Mucosa of gallbladder (tissue), 1 donor: ENCODE measurements around the gene ALKAL2. TPM values are rescaled to one million over a fixed set of nuclear protein-coding genes. Genes with fewer than 3 reads are reported as not detected.
A peak's percentile ranks its signal among the peaks of the same experiment; 100 is the strongest.

Experiments
- DNase-seq: peaks from one replicate; pipeline ENCODE4 v3.0.0-alpha.2; 2020; ENCODE audit warnings: low spot score
- total RNA-seq: library from RNA; stranded (reverse); gene quantifications from one replicate; pipeline ENCODE4 v1.2.1, GENCODE V29; 2021
- donor health status: DM: no; HTN: no; CAD: no.

ALKAL2 gene
- total RNA-seq, 1 donor from 2014 or later: 69.5 TPM

DNA sequence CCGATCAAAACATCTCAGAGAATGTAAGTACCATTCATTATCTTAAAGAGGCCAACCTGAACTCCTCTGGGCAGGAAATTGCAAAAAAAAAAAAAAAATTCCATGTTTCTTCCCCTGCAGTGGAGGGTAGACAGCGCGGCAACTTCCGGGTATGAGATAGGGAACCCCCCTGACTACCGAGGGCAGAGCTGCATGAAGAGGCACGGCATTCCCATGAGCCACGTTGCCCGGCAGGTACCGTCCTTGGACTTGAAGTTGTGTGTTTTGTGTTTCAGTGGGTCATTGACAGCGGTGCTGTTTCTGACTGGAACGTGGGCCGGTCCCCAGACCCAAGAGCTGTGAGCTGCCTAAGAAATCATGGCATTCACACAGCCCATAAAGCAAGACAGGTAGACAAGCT is 16.0 kb downstream of the ALKAL2 start:
- DNase-seq: no peak

DNA sequence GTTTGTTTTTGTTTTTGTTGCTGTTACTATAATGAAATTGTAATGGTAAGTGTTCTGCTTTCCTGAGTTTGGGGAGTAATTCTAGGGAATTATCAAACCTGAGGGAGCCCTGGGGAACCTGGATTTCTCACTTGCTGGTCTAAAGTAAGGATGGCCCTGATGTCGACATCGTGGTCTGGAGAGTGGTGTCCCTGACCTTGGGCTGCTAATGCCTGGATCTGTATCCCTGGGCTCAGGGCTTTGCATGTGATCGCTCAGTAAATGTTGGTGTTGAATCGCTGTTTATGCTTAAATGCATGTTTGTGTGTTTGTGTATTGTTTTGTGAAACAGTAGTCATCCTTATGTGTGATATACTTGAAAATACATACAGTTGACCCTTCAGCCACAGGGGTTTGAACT is 17.0 kb downstream of the ALKAL2 start:
- no peak for DNase-seq

DNA sequence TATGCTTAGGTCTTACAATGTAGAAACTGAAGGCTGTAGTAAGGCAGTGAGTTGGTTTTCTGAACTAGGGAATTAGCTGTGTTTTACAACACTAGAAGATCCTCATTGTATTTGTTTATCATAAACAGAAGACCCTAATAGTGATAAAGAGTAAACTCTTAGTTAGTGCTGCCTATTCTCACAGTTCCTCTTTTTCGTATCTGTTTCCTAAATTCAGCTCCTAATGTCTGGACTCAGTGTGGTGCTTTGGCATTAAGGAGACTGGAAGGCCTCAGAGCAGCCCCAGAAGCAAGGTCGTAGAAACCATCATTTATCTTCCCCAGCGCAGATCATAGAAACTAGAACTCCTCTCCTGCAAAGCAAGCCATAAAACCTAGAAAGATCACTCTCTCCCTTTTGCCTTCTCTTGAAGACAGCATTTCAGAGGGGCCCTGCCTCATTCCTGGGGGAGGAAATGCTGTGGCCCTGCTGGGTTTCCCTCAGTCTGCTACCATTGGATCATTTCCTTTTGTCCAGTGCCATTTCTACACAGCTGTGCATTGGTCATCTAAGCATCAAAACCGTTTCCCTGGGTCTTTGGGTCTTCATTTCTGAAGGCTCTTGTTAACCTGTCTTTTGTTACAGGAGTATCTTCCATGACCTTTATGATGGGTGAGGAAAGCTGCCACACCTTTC is 18.4 kb downstream of the ALKAL2 start:
- no peak for DNase-seq

DNA sequence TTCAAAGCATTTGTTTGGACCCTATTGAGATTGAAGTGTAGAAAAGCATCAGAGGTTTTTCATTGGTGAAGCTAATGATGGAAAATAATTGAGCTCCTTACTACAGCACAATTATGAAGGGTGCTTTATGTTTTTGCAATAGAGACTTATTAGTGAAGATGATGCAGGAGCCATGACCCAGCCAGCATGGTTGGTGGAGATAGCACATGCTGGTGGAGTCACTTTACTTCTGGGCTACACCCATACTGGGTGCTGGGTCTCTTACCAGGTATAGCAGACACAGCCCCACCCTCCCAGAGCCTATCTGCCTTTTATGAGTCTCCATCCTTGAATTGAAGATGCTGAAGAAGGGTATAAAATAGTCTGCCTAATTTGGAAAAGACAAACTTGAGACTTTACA is 19.6 kb downstream of the ALKAL2 start:
- DNase-seq: no peak

DNA sequence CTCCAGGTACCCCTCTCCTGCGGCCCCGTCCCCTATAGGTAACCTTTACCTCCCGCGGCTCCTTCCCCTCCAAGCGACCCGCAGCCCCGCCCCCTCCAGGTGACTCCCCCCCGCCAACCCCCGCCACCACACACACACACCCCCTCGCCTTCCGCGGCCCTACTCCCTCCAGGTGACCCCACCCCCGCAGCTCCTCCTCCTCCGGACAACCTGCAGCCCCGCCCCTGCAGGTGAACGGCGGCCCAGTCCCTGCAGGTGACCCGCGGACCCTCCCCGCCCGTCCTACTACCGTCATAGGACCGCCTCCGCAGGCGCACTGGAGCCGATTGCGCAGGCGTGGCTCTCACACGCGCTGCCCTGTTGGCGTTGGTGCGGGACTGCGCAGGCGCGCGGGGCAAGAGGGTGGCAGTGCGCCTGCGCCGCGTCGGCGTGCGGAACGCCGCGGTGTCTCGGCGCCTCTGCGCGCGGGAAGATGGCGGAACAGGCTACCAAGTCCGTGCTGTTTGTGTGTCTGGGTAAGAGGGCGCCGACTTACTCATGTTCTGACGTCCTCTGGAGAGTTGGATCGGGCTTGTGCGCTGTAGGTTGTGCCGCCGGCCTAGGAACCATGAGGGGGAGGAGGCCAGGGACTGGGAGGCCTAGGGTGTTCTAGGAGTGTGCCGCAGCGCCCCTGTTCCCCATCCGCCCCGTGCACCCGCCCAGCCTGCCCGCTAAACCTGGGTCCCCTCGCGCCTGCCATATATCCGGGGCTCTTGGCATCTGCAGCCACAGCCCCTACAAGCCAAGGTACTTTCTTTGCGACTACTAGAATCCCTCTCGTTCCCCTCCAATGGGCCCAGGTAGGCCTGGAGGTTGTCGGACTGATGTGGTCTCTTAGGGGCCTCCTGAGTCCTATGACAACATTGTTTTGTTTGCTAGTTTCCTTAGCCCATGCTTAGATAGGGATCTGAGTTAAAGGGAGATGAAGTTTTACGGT is 23.1 kb downstream of the ALKAL2 start, which contains the start of gene ACP1:
Gene ACP1, plus strand, starts transcription at position 455 of the 976 bp plus-strand sequence. Its CDS starts 18 bp downstream, at position 473.
- peak; percentile 97 for DNase-seq

DNA sequence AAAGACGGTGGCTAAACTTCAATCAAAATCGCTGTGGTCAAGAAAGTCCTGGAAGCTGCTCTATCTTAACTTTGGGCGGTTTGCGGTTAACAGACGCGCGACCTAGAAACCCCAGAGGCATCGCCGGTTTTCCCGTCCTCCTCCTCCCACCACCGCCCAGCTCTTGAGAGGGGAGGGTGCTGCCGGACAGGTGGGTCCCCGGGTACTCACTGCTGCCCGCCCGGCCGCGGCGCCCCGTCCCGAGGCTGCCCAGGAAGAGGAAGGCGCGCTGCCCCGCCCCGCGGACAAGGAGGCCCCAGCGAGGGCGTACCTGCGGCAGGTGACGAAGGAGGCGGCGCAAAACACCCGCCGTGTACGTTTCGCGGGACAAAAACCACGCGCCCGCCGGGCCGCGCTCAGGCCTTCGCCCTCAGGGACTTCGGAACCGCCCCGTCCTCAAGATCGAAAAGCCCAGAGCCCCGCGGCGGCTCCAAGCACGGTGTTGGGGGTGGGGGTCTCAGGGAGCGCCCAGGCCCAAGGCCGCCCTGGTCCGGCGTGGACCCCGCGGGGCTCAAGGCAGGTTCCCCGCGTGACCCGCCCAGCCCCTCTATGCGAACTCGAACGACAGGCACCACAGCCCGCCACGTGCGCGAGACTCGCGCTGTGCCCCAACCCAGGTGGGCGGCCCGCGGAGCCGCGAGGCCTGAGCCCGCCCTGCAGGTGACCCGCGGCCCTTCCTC is 24.0 kb downstream of the ALKAL2 start, which contains the start of gene SH3YL1:
Gene SH3YL1, minus strand, starts transcription at position 259 of the 719 bp plus-strand sequence. Its CDS starts 48 bp downstream, at position 211.
- peak; percentile 82 for DNase-seq

DNA sequence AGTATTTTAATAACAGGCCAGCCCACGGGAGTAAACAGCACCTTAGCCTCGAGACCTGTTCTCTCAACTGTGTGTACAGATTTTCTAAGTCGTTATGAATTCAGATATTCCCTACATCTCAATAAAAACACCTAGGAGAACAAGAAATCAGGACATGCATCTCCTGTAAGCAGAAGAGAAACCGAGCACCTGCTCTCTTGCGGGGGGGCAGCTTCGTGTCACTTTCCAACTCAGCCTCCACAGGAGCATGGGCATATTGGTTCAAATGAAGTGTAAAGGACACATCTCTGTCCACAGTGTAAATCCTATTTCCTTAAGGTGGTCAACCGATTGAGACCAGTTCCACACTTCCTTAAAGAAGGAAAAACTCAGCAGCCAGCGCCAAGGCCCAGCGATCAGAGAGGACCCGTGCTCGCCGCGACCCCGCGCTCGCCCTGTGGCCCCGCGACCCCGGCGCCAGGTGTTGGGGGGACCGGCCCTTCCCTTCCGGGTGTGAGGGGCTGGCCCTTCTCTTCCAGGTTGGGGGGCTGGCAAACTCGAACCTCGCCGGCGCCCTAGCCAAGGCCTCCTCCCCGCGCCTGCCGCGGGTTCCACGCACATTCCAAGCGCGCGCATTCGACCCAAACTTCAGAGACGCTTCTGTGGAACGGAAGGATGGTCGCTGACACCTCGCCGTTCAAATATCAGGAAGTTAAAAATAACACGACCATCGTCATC is 24.7 kb downstream of the ALKAL2 start:
- no peak for DNase-seq

DNA sequence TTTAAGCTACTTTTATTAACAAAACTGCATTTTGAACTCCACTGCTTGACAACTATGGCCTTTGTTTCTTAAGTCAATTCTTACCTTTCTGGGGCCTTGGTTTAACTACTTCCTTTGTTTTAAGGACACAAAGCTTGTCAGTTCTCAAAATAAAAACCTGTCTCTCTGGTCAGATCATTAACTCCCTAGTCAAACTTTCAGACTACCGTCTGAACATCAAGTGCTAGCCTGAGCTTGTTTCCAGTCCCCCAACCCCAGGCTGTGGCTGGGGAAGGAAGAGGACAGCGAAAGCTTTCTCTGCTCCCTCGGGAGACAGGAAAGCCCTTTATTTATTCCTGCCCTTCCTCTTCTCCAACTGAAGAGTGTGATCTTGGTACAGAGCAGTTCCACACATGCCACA is 25.8 kb downstream of the ALKAL2 start:
- no peak for DNase-seq

DNA sequence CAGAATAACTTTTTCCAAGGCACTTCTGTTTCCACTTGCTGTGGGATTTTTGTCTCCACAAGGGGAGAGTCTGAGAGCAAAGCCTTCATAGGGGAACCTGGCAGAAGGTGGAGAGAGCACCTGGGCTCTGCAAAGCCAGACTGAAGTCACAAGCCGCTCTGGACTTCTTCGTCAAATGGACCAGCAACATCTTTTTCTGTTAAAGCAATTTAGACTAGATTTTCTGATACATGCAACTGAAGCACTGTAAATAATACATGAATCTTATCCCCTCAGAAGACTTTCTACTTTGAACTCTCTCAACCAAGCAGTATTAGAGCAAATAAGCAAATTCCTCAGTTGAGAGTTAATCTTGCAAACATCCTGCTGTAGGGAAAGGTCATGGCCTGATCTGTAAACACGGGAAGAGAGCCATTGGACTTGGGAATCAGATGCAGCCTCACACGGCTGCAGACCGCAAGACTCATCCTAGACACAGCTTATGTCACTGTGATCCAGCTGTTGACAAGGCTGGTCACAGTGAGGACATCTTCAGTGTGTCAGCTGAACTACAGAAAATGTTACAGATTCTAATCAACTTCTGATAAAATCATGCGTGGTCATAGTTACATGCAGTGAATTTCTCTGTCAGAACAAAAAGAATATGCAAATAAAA is 27.3 kb downstream of the ALKAL2 start:
- DNase-seq: no peak

DNA sequence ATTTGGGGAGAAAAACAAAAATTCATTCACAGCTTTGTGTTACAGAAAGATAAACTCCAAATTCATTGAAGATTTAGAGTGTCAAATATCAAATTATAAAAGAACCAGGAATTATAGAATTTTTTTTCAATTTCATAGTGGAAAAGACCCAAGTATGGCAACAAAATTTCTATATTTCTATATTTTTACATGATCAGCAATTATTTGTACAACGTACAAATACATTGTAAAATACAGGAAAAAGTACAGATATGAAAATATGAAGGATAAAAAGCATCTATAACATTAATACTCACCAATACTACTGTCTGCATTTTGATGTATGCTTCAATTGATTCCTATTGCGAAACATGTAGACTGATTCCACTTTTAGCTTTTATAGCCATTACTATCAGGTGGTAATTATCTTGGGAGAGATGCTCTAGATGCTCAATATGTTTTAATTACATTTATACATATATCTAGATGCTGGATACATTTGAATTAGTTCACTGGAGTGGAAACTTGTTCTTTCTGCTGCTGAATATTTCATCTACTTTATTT is 28.0 kb downstream of the ALKAL2 start:
- no peak for DNase-seq

DNA sequence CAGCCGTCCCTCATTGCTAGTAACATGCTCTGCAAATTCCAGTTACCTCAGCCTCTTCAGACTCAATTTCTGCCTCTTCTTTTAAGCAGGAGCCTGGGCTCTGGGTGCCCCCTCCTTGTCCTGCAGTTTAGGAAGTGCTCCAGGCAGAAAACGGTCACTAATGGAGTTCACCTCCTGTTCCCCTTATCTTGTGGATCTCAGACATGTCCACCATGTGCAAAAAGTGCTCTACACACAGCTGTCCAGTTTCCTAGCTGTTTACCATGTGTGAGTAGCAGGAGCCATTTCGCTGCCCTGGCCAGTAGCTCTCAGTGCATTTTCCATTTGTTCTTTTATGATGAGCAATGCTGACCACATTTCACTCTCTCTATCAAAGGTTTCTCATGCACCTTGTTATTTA is 29.0 kb downstream of the ALKAL2 start:
- no peak for DNase-seq

DNA sequence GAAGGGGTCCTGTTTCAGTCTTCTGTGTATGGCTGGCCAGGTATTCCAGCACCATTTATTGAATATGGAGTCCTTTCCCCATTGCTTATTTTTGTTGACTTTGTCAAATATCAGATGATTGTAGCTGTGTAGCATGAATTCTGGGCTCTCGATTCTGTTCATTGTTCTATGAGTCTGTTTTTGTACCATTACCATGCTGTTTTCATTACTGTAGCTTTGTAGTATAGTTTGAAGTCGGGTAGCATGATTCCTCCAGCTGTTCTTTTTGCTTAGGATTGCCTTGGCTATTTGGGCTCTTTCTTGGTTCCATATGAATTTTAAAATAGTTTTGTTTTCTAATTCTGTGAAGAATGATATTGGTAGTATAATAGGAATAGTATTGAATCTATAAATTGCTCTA is 30.0 kb downstream of the ALKAL2 start:
- DNase-seq: no peak

DNA sequence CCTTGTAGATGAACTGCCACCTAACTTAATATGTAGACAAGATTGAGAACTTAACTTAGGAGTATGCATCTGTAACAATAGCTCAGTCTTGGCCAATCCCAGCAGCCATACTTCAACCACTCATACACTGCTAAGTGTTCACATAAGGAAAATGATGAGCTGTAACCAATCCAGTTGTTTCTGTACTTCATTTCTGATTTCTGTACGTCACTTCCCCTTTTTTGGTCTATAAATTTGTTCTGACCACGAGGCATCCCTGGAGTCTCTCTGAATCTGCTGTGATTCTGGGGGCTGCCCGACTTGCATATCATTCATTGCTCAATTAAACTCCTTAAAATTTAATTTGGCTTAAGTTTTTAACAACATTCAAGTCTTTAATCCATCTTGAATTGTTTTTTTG is 30.5 kb downstream of the ALKAL2 start:
- no peak for DNase-seq

DNA sequence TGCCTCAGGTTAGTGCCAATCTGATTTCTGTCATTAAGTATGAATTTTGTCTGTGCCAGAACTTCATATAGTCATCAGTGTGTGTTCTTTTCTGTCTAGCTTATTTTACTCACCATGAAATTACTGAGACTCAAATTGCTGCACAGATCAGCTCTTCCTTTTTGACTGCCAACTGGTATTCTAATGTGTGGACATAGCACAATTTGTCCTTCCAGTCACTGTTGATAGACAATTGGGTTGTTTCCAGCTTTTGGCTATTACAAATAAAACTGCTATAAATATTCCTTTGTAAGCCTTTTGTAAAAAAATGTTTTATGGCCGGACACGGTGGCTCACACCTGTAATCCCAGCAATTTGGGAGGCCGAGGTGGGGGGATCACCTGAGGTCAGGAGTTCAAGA is 31.8 kb downstream of the ALKAL2 start:
- no peak for DNase-seq

DNA sequence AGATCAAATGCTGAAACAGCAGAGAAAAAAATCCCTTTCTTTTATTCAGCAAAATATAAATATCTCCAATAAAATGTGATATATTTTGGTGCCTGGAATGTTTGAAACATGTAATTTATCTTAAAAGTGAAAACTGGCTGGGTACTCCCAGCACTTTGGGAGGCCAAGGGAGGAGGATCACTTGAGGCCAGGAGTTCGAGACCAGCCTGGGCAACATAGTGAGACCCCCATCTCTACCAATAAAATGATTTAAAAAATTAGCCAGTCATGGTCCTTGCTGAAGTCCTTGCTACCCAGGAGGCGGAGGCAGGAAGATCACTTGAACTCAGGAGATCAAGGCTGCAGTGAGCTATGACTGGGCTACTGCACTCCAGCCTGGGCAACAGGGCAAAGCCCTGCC is 32.7 kb downstream of the ALKAL2 start:
- DNase-seq: no peak

DNA sequence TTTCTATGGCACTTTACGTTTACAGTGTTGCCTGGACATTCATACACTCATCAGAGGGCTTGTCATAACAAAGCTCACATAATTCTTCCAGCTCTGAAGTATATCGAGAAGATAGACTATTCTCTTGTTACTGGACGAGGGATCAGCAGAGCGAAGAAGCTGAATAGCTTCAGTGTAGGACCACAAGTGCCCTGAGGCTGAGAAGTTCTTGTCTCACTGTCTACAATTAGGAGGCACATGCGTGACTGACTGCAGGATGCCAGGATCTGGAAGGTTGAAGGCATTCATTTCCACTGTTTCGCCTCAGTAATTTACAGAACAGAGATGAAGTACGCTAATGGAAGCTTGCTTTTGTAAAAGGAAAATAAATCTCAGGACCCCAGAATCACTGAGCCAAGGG is 33.6 kb downstream of the ALKAL2 start:
- DNase-seq: no peak

DNA sequence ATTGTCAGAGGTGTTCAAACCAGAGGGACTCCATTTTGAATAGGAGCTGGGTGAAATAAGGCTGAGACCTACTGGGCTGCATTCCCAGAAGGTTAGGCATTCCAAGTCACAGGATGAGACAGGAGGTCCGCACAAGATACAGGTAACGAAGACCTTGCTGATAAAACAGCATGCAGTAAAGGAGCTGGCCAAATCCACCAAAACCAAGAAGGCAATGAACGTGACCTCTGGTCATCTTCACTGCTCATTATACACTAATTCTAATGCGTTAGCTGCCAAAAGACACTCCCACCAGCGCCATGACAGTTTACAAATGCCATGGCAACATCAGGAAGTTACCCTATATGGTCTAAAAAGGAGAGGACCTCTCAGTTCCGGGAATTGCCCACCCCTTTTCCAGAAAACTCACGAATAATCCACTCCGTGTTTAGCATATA is 34.7 kb downstream of the ALKAL2 start:
- DNase-seq: no peak

DNA sequence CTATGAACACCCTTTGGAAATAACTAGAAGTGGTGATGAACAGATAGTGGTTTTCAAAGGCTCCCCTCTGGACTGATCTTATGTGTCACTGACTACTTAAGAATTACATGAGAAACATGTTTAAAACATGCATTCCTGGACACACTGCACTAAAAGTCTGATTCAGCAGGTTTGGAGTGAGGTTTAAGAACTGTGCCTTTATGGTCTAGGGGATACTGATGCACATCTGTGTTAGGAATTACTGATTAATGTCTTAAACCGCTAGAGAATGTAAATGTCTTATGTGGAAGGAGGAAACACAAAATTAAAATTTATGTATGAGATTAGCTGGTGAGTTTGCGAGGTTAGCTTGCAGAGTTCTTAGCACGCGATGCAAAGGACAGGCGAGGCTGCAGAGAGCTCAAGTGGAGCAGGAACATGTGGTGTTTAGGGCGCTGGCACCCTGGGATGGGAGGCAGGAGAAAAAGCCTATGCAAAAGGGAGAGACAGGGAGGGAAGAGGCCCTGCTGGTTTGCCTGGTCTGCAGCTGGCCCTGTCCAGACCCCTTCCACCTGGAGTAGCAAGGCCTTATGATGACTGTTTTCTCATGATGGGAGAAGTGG is 35.8 kb downstream of the ALKAL2 start:
- DNase-seq: no peak

DNA sequence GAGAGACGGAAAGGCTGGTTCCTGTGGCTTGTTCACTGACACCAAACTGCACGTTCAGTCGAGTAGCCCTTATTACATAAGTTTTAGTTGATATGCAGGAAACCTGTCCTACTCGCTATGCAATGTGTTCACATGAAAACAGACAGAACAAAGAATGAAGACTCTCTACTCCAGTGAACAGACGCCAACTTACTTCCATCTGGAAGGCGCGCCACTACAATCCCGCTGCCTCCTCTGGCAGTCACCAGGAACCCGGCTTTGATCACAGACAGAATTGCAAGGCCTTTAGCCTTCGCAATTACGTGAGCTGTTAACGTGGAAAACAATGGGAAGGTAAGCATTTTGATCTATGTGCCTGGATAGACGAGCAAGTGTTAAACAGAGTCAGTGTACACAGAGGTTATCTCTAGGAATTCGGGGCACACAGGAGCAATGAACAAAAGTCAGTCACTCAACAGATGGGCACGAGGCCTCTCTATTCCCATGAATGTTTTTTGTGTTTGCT is 38.3 kb downstream of the ALKAL2 start:
- no peak for DNase-seq

DNA sequence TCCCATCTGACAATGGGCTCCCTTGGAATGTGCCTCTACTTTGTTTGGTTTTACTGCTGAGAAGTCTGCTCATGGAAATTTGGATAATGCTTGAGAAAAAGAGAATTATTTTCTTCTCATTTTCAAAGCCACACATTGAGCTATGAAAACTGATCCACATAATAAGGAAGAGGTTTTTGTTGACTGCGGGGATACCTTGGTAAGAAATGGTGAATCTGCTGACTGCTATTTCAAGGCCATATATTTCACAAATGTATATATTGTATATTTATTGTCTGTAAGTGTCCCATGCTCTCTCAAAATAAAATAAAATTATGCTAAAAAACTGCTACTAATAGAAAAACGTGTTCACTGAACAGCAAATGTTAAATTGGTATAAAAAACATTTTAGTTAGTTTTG is 39.2 kb downstream of the ALKAL2 start:
- DNase-seq: no peak
